GM12878 (cell line): ENCODE data around the gene CTNS. TPM values are rescaled to one million over a fixed set of nuclear protein-coding genes. Genes with fewer than 3 reads are reported as not detected.

Experiments
- ATAC-seq: fragments of 200-7000 bp; cut with Tn5 transposase; 3 replicates; pipeline ENCODE4 v1.9.1; 2020; ENCODE audit warnings: mild to moderate bottlenecking, moderate library complexity
- BruUV-seq: library from RNA; stranded (reverse); fragments of 400-500 nt; replicated peaks from 2 replicates; lab custom pipeline; 2021; lab: Mats Ljungman, UMichigan
- CTCF ChIA-PET: fragments of 300-600 bp; sonication (Branson Sonifier 250); formaldehyde crosslinking; extraction: SDS; loops from one replicate; lab custom pipeline; 2021; ENCODE audit warnings: inconsistent platforms; lab: Yijun Ruan, JAX
- POLR2A ChIA-PET: fragments of 350-600 bp; formaldehyde crosslinking; extraction: SDS; loops from one replicate; lab custom pipeline; 2021; ENCODE audit warnings: inconsistent platforms; lab: Charles Lee
- RAD21 ChIA-PET: fragments of 300-600 bp; sonication (Branson Sonifier 250); formaldehyde crosslinking; loops from one replicate; lab custom pipeline; 2023; ENCODE audit warnings: antibody characterized with exemption; ENCODE audit not compliant: unreplicated experiment; lab: Charles Lee
- SMC1A ChIA-PET: fragments of 300-600 bp; sonication (Branson Sonifier 250); formaldehyde crosslinking; loops from one replicate; lab custom pipeline; 2023; ENCODE audit not compliant: unreplicated experiment, uncharacterized antibody; lab: Charles Lee
- DNase-seq: peaks from one replicate; pipeline ENCODE4 v3.0.0-alpha.2; 2011; ENCODE audit warnings: low read depth, low spot score
- FAIRE-seq: peaks from 3 replicates; lab custom pipeline; 2011; peaks lifted over from hg19 to GRCh38; lab: Jason Lieb, UNC
- H2AFZ ChIP-seq: 2 replicates; pipeline ENCODE4 v1.6.0; 2011; ENCODE audit warnings: low read depth, low read length, control low read depth; ENCODE audit not compliant: control insufficient read depth
- H3K27ac ChIP-seq: 2 replicates; pipeline ENCODE4 v1.5.1; 2011; ENCODE audit warnings: control low read depth; ENCODE audit not compliant: control insufficient read depth, insufficient read depth
- H3K27me3 ChIP-seq, 2 experiments: replicated peaks in 1 of 2; 2 replicates each; pipeline versions ENCODE4 v1.6.0 to v1.6.1; 2011; ENCODE audit warnings: low read length in 1 of 2; ENCODE audit not compliant: control insufficient read depth in 2 of 2, insufficient read depth in 2 of 2
- H3K36me3 ChIP-seq, 2 experiments: 2 replicates each; pipeline ENCODE4 v1.5.1; 2011; ENCODE audit warnings: low read length in 1 of 2; ENCODE audit not compliant: control insufficient read depth in 2 of 2, insufficient read depth in 2 of 2
- H3K4me1 ChIP-seq: 2 replicates; pipeline ENCODE4 v1.6.1; 2011; ENCODE audit warnings: mild to moderate bottlenecking, low read length, moderate library complexity, mixed read lengths; ENCODE audit not compliant: control insufficient read depth, insufficient read depth
- H3K4me2 ChIP-seq: 2 replicates; pipeline ENCODE4 v1.6.0; 2011; ENCODE audit warnings: control low read depth; ENCODE audit not compliant: control insufficient read depth, insufficient read depth
- H3K4me3 ChIP-seq: fragments of 200-600 bp; sonication (generic); 2 replicates; pipeline ENCODE4 v1.5.1; 2016
- H3K79me2 ChIP-seq: 2 replicates; pipeline ENCODE4 v1.6.0; 2011; ENCODE audit warnings: low read length; ENCODE audit not compliant: control insufficient read depth, insufficient read depth
- H3K9ac ChIP-seq: 2 replicates; pipeline ENCODE4 v1.8.0; 2011; ENCODE audit warnings: low read length, control low read depth, mixed read lengths; ENCODE audit not compliant: control insufficient read depth, insufficient read depth
- H3K9me3 ChIP-seq: replicated peaks from 3 replicates; pipeline ENCODE4 v1.5.1; 2011; ENCODE audit warnings: mild to moderate bottlenecking, low read length; ENCODE audit not compliant: control insufficient read depth, insufficient read depth
- H4K20me1 ChIP-seq: 2 replicates; pipeline ENCODE4 v1.6.0; 2011; ENCODE audit not compliant: control insufficient read depth, insufficient read depth
- FOXK2 ChIP-seq: fragments of 450-650 bp; IDR thresholded peaks from 2 replicates; pipeline ENCODE4 v1.6.1; 2017; ENCODE audit warnings: mild to moderate bottlenecking, moderate library complexity
- NFYB ChIP-seq: IDR thresholded peaks from 2 replicates; pipeline ENCODE4 v1.6.1; 2011; ENCODE audit warnings: low read depth, mild to moderate bottlenecking, low read length, improper control_type of control experiment, moderate library complexity; ENCODE audit not compliant: insufficient read depth
- POLR2A ChIP-seq: IDR thresholded peaks from 2 replicates; pipeline ENCODE4 v1.6.1; 2011; ENCODE audit warnings: low read depth, mild to moderate bottlenecking, low read length
- POU2F2 ChIP-seq: IDR thresholded peaks from 3 replicates; pipeline ENCODE4 v1.6.1; 2011; ENCODE audit warnings: low read depth, mild to moderate bottlenecking, low read length, borderline replicate concordance
- SUPT20H ChIP-seq: IDR thresholded peaks from 2 replicates; pipeline ENCODE4 v1.6.1; 2011; ENCODE audit warnings: low read depth, mild to moderate bottlenecking, low read length, moderate library complexity, borderline replicate concordance; ENCODE audit not compliant: control insufficient read depth
- TARDBP ChIP-seq: IDR thresholded peaks from 2 replicates; pipeline ENCODE4 v1.6.1; 2016; ENCODE audit warnings: borderline replicate concordance
- WGBS: methylation state at CpG from one replicate; pipeline ENCODE4 v1.1.6; 2016; ENCODE audit warnings: low lambda C conversion rate; ENCODE audit not compliant: insufficient replicate concordance, insufficient coverage; ENCODE audit errors: missing lambda C conversion rate; 5-methylcytosine and 5-hydroxymethylcytosine counted together
- in situ Hi-C: fragments of 300-500 bp; cut with MboI; formaldehyde crosslinking; loops from 9 replicates; pipeline ENCODE4 v1.14.3; 2018; ENCODE audit warnings: mixed read lengths
- intact Hi-C: fragments of 100-400 bp; cut with micrococcal nuclease; formaldehyde crosslinking; loops from one replicate; pipeline ENCODE4 v1.14.2; 2022; ENCODE audit not compliant: unreplicated experiment
- polyA plus RNA-seq, 11 experiments: library from polyadenylated mRNA; depleted of rRNA in 4 of 11; unstranded in 6 of 11; stranded (reverse) in 5 of 11; fragments of >200 nt; fragmentation: Nextera tagmentation in 4 of 11; fragmentation: Illumina TruSeq in 1 of 11; extraction: Ambion mirVana in 4 of 11; extraction: Trizol in 1 of 11; gene quantifications; 1 replicate in 1 of 11; 2 replicates in 10 of 11; pipeline versions ENCODE4 v1.2.1 to v1.2.3, GENCODE V29; 2011 to 2016; ENCODE audit warnings: inconsistent platforms in 2 of 11, missing spikeins in 2 of 11, low read depth in 1 of 11
- total RNA-seq, 4 experiments: library from RNA; depleted of rRNA in 3 of 4; stranded (reverse); fragments of >200 nt in 3 of 4; fragmentation: Illumina TruSeq in 1 of 4; extraction: Trizol in 1 of 4; gene quantifications; 2 replicates each; pipeline versions ENCODE4 v1.2.1 to v1.2.3, GENCODE V29; 2013 to 2021
- TF ChIP-seq, protein P1 (sequence below): IDR thresholded peaks from 2 replicates; pipeline ENCODE4 v1.6.1; 2012; ENCODE audit warnings: mild to moderate bottlenecking, low read depth, low read length
- TF ChIP-seq, protein P2 (sequence below): fragments of 450-650 bp; IDR thresholded peaks from 2 replicates; pipeline ENCODE4 v1.6.1; 2017; ENCODE audit warnings: mild to moderate bottlenecking, moderate library complexity

The CTNS gene
- total and polyA plus RNA-seq, 10 of the 15 experiments (the other 5 are each of a cell fraction or from before 2014, with no cell fraction given) = 0.92 to 10.7 (median 6.4) TPM

DNA sequence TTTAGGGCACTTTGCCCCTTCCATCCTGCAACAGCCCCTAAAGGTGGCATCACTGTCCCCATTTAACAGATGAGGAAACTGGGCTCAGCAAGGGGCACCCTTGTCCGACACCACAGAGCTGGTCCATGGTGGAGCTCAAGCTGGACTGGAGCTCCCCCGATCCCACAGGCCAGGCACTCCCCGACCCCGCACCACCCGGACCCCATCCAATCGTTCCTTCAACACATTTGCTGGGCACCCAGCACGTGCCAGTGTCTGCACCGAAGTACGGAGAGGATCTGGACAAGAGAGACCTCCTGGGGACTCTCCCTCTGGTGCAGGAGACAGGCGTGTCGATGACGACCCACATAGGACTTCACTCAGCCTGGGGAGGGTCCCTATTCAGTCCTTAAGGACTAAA lies 45.5 kb downstream of the CTNS start:
- ChIA-PET SMC1A (interaction anchor here (1.5 to 2.7 kb wide), 3 partner anchors 51 to 145 kb away, joined by 7 to 17 read pairs (median 13); no protein-coding TSS in a partner anchor), CTCF (interaction anchor here (0.5 to 5.1 kb wide), 13 partner anchors 10 to 212 kb away, joined by 3 to 105 read pairs (median 6); partner anchors contain the start of gene HASPIN)
- H3K27ac ChIP-seq = no peak overlapping the region

More for the DNA sequence above, 45.5 kb downstream of the CTNS start:
- Histone ChIP-seq H3K9me3 (no peaks in the 10 kb centered on the region), H3K9ac (no peak overlapping the region), H3K36me3 (peaks cover 0 to 4% of the 10 kb centered on the region in 2 experiments; a peak in 2 of 4 replicates), H2AFZ (no peak overlapping the region), H3K4me2 (no peak overlapping the region), H3K27me3 (no peaks in the 10 kb centered on the region), H3K79me2 (no peaks in the 10 kb centered on the region), H4K20me1 (no peaks in the 10 kb centered on the region), H3K4me1 (peaks cover 6% of the 10 kb centered on the region; the same call in 1 of the 2 replicates), H3K4me3 (no peak overlapping the region)
- BruUV-seq = no TSS peak
- RAD21 ChIA-PET = interaction anchor here (0.8 to 2.7 kb wide), 5 partner anchors 45 to 146 kb away, joined by 4 to 24 read pairs (median 5); no protein-coding TSS in a partner anchor
- 88% methylated on average over 12 of the region's 12 CpGs for WGBS
- no peak for FAIRE-seq
- POLR2A ChIA-PET = interaction anchor here (0.5 kb wide), 1 partner anchor 130 kb away, joined by 6 read pairs; no protein-coding TSS in a partner anchor
- in situ Hi-C loops (loop anchor here (5.0 kb wide), 1 partner anchor 140 kb away; no protein-coding TSS in a partner anchor), intact Hi-C loops (loop anchor here (2.0 kb wide), 2 partner anchors 51 to 145 kb away; no protein-coding TSS in a partner anchor)
- no peak for DNase-seq
- TF ChIP-seq SUPT20H (no peak), NFYB (no peak), TARDBP (no peak), FOXK2 (no peak), POLR2A (peak; percentile 45), POU2F2 (no peak)
- TF ChIP-seq, protein P1, sequence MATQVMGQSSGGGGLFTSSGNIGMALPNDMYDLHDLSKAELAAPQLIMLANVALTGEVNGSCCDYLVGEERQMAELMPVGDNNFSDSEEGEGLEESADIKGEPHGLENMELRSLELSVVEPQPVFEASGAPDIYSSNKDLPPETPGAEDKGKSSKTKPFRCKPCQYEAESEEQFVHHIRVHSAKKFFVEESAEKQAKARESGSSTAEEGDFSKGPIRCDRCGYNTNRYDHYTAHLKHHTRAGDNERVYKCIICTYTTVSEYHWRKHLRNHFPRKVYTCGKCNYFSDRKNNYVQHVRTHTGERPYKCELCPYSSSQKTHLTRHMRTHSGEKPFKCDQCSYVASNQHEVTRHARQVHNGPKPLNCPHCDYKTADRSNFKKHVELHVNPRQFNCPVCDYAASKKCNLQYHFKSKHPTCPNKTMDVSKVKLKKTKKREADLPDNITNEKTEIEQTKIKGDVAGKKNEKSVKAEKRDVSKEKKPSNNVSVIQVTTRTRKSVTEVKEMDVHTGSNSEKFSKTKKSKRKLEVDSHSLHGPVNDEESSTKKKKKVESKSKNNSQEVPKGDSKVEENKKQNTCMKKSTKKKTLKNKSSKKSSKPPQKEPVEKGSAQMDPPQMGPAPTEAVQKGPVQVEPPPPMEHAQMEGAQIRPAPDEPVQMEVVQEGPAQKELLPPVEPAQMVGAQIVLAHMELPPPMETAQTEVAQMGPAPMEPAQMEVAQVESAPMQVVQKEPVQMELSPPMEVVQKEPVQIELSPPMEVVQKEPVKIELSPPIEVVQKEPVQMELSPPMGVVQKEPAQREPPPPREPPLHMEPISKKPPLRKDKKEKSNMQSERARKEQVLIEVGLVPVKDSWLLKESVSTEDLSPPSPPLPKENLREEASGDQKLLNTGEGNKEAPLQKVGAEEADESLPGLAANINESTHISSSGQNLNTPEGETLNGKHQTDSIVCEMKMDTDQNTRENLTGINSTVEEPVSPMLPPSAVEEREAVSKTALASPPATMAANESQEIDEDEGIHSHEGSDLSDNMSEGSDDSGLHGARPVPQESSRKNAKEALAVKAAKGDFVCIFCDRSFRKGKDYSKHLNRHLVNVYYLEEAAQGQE = no peak
- TF ChIP-seq, protein P2, sequence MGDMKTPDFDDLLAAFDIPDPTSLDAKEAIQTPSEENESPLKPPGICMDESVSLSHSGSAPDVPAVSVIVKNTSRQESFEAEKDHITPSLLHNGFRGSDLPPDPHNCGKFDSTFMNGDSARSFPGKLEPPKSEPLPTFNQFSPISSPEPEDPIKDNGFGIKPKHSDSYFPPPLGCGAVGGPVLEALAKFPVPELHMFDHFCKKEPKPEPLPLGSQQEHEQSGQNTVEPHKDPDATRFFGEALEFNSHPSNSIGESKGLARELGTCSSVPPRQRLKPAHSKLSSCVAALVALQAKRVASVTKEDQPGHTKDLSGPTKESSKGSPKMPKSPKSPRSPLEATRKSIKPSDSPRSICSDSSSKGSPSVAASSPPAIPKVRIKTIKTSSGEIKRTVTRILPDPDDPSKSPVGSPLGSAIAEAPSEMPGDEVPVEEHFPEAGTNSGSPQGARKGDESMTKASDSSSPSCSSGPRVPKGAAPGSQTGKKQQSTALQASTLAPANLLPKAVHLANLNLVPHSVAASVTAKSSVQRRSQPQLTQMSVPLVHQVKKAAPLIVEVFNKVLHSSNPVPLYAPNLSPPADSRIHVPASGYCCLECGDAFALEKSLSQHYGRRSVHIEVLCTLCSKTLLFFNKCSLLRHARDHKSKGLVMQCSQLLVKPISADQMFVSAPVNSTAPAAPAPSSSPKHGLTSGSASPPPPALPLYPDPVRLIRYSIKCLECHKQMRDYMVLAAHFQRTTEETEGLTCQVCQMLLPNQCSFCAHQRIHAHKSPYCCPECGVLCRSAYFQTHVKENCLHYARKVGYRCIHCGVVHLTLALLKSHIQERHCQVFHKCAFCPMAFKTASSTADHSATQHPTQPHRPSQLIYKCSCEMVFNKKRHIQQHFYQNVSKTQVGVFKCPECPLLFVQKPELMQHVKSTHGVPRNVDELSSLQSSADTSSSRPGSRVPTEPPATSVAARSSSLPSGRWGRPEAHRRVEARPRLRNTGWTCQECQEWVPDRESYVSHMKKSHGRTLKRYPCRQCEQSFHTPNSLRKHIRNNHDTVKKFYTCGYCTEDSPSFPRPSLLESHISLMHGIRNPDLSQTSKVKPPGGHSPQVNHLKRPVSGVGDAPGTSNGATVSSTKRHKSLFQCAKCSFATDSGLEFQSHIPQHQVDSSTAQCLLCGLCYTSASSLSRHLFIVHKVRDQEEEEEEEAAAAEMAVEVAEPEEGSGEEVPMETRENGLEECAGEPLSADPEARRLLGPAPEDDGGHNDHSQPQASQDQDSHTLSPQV = no peak
- no peak for ATAC-seq
